ENCODE measurements around the gene THSD4.
"Not testable (repeated sequence)": the region's sequence is repeated elsewhere in the genome, so short reads cannot be mapped to it uniquely, and the experiment has no call there.

THSD4 gene

GRCh38 chr15:71437919-71438318 lies 322.6 kb downstream of the THSD4 start:
- DNase-seq = no peak

GRCh38 chr15:71439478-71439877 lies 324.2 kb downstream of the THSD4 start:
- not testable (repeated sequence) for DNase-seq

- no peak for DNase-seq
Observed at GRCh38 chr15:71440489-71441110, 325.3 kb downstream of the THSD4 start.

- peak; percentile 28 for DNase-seq
Observed at GRCh38 chr15:71443538-71443937, 328.3 kb downstream of the THSD4 start.

GRCh38 chr15:71444032-71444810 lies 328.9 kb downstream of the THSD4 start:
- no peak for DNase-seq

GRCh38 chr15:71444866-71445590 lies 329.8 kb downstream of the THSD4 start:
- DNase-seq = no peak

- DNase-seq = no peak
Observed at GRCh38 chr15:71447328-71448250, 332.3 kb downstream of the THSD4 start.

- no peak for DNase-seq
Observed at GRCh38 chr15:71448688-71449114, 333.4 kb downstream of the THSD4 start.

GRCh38 chr15:71449363-71449762 lies 334.1 kb downstream of the THSD4 start:
- no peak for DNase-seq

- DNase-seq = no peak
Observed at GRCh38 chr15:71449956-71450355, 334.7 kb downstream of the THSD4 start.

- DNase-seq = no peak
Observed at GRCh38 chr15:71451130-71451529, 335.9 kb downstream of the THSD4 start.

GRCh38 chr15:71452893-71453292 lies 337.6 kb downstream of the THSD4 start:
- DNase-seq = no peak

GRCh38 chr15:71454462-71454996 lies 339.3 kb downstream of the THSD4 start:
- DNase-seq = no peak

- DNase-seq = no peak
Observed at GRCh38 chr15:71455107-71455506, 339.8 kb downstream of the THSD4 start.

GRCh38 chr15:71455878-71456277 lies 340.6 kb downstream of the THSD4 start:
- no peak for DNase-seq

- no peak for DNase-seq
Observed at GRCh38 chr15:71456362-71456761, 341.1 kb downstream of the THSD4 start.

- DNase-seq = no peak
Observed at GRCh38 chr15:71456811-71457210, 341.5 kb downstream of the THSD4 start.

GRCh38 chr15:71458089-71458660 lies 342.9 kb downstream of the THSD4 start:
- DNase-seq = no peak

GRCh38 chr15:71461748-71462147 lies 346.5 kb downstream of the THSD4 start:
- no peak for DNase-seq

GRCh38 chr15:71462638-71463037 lies 347.4 kb downstream of the THSD4 start:
- no peak for DNase-seq

GRCh38 chr15:71463156-71463665 lies 347.9 kb downstream of the THSD4 start:
- DNase-seq = no peak
